GM19239 (cell line): ENCODE measurements around the gene VSIG10L2.

Source experiments
- DNase-seq: peaks from one replicate; pipeline ENCODE4 v3.0.0; 2011; ENCODE audit warnings: low spot score; ENCODE audit not compliant: insufficient read length
- FAIRE-seq: peaks from 2 replicates; lab custom pipeline; 2011; peaks lifted over from hg19 to GRCh38; lab: Jason Lieb, UNC

VSIG10L2 gene

DNA sequence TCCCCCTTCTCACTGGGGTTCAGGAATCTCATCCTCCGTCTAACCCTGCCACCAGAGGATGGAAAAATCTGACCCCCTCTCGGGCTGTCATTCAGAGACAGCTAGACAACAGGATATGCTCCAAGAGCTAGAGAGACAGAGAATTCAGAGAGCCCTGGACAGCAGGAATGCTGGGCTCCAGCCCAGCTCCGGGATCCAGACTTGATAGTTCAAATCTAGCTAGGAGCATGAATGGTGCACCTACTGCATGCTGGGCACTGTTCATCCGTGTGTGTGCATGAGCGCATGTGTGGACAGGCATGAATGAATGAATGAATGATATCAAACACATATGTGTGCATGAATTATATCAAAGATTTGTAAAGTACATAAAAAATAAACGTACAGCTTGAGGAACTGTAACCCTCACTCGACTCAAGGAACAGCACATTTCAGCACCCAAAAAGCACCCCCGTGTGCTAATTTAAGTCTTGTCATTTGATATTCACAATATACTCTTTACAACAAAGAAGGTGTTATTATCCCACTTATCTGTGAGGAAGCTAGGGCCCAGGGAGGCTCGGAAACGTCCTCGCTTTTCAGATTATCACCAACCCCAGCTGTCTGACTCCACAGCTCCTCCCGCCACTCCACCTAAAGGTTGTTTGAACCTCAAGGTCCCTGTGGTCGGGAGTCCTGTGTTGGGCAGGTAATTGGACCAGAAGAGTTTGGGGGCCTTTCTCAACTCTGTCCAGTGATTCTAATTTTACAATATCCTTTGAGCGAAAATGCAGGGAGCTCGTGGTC, 640 bp upstream of the VSIG10L2 start:
- FAIRE-seq (no peak), DNase-seq (no peak)

DNA sequence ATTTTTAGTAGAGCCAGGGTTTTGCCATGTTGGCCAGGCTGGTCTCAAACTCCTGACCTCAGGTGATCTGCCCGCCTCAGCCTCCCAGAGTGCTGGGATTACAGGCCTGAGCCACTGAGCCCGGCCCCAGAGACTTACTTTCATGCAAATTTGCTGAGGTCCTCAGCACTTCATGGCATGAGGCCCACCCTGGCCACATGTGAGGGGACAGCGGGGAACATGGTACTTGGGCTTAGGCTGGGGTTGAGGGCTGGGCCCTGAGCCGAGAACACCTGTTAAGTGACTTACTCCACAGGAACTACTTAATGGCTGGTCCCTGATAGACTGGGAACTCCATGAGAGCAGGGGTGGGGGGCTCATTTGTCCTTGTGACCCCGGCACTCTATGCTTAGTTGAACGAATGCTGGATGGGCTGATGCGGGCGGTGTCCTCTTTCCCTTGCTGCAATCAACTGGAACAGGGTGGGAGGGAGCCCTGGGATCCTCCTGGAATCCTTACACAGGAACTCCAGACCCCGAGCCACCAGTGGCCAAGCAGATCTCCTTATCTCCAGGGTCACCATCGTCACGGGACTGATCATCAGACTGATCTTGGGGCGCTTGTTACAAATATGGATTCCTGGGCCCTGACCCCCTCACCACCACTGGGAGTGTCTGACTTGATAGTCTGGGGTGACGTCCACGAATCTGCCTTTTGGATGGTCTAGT, 1.0 kb downstream of the VSIG10L2 start:
- FAIRE-seq (no peak), DNase-seq (no peak)

DNA sequence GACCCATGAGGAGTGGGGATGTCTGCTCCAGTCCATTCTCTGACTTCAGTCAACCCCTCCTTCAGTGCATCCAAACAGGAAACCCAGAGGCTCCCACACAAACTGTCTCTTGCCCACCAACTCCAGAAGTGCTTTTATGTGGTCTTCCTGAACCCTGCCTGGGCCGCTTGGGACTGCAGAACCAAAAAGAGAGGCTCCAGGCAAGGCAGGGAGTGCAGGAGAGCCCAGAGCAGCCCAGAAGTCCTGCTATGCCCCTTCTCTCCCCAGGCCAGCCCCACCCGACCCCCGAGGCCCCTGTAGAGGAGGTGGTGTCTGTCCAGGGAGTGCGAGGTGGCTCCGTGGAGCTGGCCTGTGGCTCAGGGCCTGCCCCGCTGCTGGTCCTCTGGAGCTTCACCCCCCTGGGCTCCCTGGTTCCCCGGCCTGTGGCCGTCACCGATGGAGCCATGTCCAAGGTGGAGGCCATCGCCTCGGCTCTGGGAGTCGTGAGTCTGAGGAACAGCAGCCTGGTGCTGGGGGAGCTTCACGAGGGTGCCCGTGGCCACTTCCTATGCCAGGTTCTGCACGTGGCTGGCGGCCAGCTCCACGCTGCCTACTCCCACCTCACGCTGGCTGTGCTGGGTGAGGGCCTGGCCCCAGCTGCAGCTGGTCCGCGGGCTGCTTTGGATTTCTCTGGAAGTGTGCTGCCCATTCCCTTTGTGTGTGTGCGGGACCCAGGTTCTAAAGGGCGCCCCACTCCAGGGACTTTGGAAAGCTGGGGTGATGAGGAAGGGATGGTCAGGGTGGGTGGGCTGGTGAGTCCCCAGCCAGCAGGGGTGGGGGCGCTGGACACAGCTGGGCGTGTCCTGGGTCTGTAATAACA, 1.8 kb downstream of the VSIG10L2 start:
- no peak for DNase-seq
- no peak for FAIRE-seq

DNA sequence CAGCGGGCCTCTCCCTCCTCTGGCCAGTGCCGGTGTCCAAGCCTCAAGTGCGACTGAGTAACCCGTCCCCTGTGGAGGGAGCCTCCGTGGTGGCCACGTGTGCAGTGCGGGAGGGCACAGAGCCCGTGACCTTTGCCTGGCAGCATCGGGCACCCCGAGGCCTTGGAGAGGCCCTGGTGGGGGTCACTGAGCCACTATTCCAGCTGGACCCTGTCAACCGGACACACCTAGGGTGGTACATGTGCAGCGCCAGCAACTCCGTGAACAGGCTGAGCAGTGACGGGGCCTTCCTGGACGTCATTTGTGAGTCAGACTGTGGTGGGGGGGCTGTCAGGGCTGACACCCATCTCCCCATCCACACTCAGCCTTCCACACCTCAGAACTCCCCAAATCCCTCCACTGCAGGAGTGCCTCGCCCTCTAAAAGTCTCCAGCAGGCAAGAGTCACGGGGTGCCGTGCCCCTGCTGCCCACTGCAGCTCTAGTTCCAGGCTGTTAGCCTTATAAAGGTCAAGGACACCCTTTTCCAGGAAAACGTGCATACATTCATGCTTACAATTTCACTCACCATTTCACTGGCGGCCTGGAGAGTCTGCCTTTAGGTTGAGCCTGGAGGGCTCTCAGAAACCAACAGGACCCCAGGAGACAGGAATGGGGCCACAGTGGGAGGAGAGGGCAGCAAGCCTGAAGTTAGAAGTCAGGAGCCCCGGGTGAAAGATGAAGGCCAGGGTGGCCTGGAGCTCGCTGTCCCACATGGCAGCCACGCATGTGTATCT, 2.6 kb downstream of the VSIG10L2 start:
- no peak for DNase-seq
- no peak for FAIRE-seq

DNA sequence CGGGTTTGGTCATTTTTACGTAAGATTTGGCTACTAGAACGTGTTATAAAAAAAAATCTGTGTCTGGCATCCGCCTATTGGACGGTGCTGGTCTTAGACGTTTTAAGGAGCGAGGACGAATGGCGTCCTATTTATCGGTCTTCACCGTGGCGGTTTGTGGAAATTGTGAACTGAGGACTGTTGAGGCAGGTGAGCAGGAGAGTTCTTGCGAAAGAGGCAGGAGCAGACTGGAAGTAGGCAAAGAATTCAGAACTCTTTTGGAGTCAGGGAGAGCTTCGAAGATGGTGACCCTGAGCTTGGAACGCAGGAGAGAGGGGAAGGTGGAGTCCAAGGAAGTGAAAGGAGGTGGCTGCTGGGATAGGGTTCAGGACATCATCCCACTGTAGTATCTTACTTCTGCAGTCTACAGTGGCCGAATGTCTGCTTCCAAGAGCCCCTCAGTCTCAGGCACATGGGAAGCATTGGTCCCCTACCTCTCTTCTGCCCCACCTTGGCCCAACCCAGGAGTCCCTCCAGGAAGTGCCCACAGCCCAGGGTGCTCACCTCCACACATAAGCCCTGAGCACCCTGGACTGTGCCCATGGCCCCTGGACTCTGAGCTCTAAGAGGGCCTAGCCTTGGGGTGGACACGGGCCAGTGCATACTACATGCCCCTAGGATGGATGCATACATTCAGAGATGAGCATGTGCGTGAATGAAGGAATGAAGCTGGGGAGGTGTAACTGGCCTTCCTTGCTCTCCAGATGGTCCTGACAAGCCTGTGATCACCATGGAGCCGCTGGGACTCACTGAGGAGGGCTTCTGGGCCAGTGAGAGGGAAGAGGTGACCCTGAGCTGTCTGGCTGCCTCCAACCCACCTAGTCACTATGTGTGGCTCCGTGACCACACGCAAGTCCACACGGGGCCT, 3.7 kb downstream of the VSIG10L2 start:
- no peak for FAIRE-seq
- DNase-seq = no peak

DNA sequence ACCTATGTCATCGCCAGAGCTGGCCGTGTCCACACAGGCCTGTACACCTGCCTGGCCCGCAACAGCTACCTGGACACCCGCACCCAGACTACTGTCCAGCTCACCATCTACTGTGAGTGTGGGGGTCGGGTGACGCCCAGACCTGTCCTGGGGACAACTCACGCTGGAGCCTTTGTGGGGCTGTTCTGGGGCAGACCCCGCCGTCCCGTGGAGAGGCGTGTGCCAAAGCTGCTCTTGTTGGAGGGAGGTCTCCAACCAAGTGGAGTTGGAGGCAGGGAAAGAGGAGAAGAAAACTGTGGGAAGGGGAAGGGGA, 4.3 kb downstream of the VSIG10L2 start:
- FAIRE-seq (no peak), DNase-seq (no peak)

DNA sequence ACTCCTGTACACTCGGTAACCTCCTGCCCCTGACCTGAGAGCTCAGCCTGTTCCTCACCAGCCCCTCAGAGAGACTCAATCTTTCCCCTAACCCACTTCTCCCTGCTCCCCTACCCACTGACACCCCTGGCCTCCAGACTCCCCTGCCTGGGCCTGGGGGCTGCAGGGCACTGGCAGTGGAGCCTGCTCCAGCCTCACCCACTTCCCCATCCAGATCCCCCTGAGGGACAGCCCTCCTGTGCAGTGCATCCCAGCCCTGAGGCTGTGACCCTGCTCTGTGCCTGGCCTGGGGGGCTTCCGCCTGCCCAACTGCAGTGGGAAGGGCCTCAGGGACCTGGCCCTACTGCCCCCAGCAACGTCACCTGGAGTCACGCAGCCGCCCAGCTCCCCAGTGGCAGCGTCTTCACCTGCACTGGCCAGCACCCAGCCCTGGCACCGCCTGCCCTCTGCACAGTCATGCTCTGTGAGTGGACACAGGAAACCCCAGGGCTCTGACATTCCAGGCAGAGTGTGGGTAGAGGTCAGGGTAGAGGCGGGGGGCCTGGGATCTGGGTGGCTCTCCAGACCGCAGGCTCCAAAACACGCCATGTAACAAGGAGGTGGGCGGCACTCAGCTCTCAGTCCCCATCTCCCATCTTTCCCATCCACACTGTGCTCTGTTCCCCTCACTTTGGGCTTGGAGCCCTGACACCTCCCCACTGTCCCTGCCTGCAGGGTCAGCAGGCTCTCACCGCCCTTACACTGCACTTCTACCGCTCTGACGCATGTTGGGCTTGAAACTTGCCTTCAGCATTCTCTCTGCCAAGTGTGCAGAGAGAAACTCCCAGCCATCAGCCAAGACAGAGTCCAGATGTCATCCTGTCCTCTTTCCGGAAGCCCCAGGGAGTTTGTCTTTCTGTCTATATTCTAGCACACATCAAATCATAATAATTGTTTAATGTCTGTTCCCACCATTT, 5.1 kb downstream of the VSIG10L2 start:
- no peak for FAIRE-seq
- DNase-seq = no peak

DNA sequence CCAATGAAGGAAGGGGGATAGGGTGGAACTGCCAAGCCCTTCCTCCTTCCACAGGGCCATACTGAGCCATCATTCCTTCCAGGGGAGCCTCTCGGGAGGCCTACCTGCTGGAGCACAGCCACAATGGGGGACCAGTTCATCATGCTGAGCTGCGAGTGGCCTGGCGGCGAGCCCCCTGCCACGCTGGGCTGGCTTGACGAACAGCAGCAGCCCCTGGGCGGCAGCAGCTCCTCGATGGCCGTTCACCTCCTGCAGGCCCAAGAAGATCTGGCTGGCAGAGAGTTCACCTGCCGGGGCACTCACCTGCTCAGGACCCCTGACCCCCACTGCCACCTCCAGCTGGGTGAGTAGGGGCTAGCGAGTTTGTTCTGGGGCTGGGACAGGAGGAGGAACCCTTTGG, 5.9 kb downstream of the VSIG10L2 start:
- no peak for DNase-seq

DNA sequence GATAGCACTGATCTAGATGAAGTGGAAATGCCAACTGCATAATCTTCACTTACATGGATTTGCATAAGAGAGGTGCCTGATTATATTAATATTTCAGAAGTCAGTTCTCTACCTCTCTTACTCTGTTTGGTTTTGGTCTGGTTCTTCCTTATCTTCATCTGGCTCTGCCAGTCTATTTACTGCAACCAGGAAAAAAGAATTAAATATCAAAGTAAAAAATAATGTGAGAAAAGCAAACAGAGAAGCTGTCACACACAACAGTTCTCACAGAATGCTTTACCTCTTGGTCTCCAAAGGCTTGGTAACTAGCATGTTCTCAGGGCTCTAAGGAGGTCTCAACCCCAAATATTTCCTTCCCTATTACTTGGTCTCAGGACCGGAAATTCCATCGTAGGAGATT, 6.7 kb downstream of the VSIG10L2 start:
- FAIRE-seq = no peak
- no peak for DNase-seq

More for the DNA sequence above, 5.9 kb downstream of the VSIG10L2 start:
- no peak for FAIRE-seq

DNA sequence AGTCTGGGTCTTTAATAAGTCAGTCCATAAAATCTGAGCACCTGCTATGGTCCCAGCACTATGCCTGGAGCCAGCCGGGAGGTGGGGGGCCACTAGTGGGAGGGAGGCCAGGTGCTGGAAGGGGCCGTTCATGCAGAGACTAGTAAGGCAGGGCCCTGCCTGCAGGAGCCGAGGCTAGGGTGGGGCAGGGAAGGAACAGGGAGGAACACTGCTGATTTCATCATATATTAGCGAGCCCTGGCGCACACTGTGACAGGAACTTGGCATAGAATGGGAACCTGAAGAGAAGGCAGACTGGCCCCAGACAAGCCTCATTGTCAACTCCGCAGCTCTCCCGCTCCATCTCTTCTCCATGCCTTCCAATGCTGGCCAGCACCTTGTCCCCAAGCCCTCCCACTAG, 7.1 kb downstream of the VSIG10L2 start:
- FAIRE-seq = no peak
- no peak for DNase-seq

DNA sequence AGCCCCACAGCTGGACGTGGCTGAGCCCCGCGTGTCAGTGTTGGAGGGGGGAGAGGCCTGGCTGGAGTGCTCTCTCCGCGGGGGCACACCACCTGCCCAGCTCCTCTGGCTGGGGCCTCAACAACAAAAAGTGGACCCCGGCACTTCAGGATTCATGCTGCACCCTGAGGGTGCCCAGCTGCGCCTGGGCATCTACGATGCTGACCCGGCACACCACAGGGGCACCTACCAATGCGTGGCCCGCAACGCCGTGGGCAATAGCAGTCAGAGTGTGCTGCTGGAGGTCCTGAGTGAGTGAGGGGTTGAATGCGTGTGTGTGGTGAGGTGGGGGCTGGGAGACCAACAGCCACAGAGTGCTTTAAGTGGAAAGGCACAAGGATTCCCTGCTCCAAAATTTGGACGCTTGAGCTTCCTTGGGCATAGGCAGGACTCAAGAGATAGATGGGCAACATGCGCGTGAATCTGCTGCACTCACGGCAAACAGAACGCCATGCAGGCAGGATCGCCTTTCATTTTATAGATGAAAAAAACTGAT, 7.6 kb downstream of the VSIG10L2 start:
- FAIRE-seq (no peak), DNase-seq (no peak)

DNA sequence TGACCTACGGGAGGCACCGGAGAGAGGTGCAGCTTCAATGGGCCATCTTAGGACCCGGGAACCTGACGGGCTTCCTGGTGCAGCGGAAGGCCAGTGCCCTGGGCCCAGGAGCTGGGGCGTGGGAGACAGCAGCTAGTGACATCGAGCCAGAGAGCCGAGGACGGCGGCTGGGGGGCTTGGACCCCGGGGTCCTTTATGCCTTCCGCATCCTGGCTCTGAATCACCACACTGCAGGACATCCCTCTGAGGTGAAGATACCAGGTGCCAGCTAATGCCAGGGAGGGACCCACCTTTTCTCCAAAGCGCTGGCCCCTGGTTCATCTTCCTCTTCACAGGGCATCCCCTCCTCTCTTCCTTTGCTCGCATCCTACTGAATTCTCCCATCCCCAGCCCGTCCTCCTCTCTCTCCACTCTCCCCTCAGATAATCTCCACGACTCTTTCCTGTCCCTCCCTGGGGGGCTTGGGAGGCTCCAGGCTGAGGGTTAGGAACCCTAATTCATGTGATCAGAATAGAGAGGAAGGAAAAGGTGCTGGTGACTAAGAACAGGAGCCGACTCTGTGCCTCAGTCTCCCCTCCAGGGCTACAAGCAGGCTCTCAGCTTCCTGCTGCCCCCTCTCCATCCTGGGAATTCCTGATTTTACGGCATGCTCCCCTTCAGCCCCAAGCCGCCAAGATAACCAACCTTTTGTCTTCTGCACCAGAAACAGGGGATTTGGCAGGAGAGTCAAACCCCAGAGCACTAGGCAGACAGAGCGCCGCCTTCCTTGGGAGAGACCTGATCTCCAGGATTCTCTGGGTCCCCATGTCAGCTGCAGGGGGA, 8.5 kb downstream of the VSIG10L2 start:
- DNase-seq (no peak), FAIRE-seq (no peak)

DNA sequence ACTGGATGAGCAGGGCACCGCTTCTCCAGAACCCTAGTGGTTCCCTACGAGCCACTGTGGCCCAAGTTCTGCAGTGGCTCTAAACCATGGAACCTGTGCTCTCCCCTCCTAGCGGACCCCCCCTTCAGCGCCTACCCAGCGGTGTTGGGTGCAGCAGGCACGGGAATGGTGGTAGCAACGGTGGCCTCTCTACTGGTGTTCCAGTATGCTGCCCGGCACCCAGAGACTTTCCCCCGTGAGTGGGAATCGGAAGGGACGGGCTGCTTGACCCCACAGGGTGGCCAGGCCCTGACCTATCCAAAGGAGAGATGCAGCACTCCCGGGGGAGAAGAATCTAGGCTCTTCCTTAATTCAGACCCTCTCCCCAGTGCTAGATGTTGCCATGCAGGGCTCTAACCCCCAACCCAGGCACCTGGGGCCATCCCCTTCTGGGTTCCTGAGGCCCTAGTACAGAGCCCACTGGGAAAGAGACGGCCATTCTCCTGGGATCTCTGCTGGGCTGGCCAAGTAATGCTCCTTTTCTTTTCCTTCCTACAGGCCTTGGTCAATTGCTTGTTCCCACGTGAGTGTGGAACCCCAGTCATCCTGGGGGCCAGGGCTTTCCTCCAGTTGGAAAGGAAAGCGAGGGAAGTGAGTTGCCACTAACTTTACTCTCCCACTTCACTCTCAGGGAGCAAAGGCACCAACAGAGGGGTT, 9.2 kb downstream of the VSIG10L2 start:
- FAIRE-seq (no peak), DNase-seq (no peak)

DNA sequence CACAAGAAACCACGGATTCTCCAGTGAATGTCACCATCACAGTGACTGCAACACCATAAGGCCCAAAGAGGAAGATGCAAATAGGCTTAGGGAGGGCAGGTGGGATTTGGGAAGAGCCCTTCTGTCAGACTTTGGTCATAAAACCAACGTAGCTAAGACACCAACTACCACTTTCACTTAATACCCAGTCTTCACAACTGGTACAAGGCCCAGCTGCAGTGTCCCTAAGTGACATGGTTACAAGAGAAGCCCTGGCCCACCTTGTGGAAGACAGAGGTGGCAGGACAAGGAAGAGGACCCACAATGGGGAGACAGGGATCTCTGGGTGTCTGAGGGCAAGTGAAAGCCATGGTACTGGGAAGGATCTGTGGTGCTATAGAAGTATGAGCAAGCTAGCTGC, 10.0 kb downstream of the VSIG10L2 start:
- FAIRE-seq (no peak), DNase-seq (no peak)

DNA sequence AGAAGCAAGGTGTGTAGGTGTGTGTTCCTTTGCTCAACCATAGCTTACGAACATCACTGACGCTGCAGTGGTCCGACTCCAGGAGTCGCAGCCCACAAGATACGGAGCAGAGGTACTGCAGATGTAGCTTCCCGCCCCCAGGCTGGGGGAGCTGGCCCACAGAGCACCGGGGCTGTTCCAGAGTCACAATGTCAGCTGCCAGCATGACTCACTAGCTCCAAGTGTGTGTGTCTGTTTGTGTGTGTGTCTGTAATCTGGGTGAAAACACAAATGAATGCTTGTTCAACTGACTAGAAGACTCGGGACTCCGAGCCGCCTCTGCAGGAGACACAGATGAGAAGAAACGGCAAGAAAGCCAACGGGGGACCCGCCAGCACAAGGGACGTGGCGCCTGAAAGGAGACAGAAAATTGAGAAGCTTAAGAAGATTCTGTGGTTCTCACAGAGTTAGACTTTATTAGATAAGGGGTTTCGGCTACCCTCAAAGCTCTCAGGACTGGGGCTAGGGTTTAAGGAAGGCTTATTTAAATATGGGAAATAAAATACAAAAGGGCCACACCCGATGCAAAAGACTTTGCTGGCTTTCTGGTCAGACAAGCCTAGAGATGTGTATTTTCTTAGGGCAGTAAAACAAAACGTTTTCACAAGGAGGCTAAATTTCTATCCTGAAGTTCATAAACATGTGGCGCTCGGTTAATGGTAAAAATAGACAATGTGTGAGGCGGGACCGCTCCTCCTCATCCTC, 10.7 kb downstream of the VSIG10L2 start:
- no peak for FAIRE-seq
- DNase-seq = no peak
